ENCODE data around the gene OIP5. TPM values are rescaled to one million over a fixed set of nuclear protein-coding genes. Genes with fewer than 3 reads are reported as not detected.

OIP5 gene
- total and polyA plus RNA-seq, 2 of the 13 experiments (the other 11 are each of a cell fraction or from before 2014, with no cell fraction given): 10.7 to 38.0 TPM

DNA sequence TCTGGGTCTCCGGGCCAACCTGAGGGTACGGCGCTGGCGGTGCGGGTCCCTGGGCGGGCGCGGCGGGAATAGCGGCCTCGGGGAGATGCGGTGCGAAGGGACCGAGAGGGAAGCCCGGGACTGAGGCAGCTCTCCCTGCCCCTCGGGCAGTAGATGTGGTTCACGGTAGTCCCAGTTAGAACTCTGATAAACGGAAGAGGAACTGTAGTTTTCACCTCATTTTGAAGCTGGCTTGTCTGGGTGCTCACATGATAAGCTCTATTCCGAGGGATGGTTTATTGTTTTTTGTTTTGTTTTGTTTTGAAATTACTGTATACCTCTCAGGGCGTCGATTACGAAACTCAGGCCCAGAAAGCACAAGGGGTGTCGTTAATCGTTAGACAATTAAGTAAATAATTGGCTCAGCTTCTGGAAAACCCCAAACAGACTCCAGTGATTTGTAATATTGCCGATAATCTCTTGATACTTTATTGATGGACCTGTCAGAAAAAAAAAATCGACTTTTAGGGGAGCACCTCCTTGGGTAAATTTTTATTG lies 703 bp upstream of the OIP5 start (continued):
- TF ChIP-seq GMEB1 (CRISPR knock-in tag; IDR thresholded peaks at IDR 0.05; ENCODE audit: borderline replicate concordance) (no peak; the same call in 1 of the 2 replicates), SOX5 (CRISPR knock-in tag; IDR thresholded peaks at IDR 0.05; ENCODE audit: borderline replicate concordance) (no peak), ZNF550 (CRISPR knock-in tag; IDR thresholded peaks at IDR 0.05; ENCODE audit: borderline replicate concordance) (0 out of 2 replicates have a peak, but pooled peaks have one; percentile 61), PATZ1 (CRISPR knock-in tag; IDR thresholded peaks at IDR 0.05) (no peak), TEAD3 (CRISPR knock-in tag; optimal IDR thresholded peaks at IDR 0.05; ENCODE audit: borderline replicate concordance) (no peak), ZNF280B (CRISPR knock-in tag; IDR thresholded peaks at IDR 0.05; ENCODE audit: borderline replicate concordance) (no peak), FOXK2 (IDR thresholded peaks at IDR 0.05) (no peak), ZBTB37 (CRISPR knock-in tag; IDR thresholded peaks at IDR 0.05) (no peak), EHMT2 (IDR thresholded peaks at IDR 0.05; ENCODE audit: borderline replicate concordance, low read depth, low read length) (no peak), FOXJ3 (CRISPR knock-in tag; IDR thresholded peaks at IDR 0.05; ENCODE audit: borderline replicate concordance) (no peak), DR1 (CRISPR knock-in tag; IDR thresholded peaks at IDR 0.05) (no peak), HOXA5 (CRISPR knock-in tag; IDR thresholded peaks at IDR 0.05) (0 out of 2 replicates have a peak, but pooled peaks have one; percentile 23), ZNF850 (CRISPR knock-in tag; conservative IDR thresholded peaks at IDR 0.05) (no peak)
- TF ChIP-seq, protein P1, sequence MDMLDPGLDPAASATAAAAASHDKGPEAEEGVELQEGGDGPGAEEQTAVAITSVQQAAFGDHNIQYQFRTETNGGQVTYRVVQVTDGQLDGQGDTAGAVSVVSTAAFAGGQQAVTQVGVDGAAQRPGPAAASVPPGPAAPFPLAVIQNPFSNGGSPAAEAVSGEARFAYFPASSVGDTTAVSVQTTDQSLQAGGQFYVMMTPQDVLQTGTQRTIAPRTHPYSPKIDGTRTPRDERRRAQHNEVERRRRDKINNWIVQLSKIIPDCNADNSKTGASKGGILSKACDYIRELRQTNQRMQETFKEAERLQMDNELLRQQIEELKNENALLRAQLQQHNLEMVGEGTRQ (IDR thresholded peaks at IDR 0.05; ENCODE audit: low read depth, low read length): no peak
- TF ChIP-seq, protein P1 (CRISPR knock-in tag; IDR thresholded peaks at IDR 0.05; ENCODE audit: borderline replicate concordance): no peak
- TF ChIP-seq, protein P2, sequence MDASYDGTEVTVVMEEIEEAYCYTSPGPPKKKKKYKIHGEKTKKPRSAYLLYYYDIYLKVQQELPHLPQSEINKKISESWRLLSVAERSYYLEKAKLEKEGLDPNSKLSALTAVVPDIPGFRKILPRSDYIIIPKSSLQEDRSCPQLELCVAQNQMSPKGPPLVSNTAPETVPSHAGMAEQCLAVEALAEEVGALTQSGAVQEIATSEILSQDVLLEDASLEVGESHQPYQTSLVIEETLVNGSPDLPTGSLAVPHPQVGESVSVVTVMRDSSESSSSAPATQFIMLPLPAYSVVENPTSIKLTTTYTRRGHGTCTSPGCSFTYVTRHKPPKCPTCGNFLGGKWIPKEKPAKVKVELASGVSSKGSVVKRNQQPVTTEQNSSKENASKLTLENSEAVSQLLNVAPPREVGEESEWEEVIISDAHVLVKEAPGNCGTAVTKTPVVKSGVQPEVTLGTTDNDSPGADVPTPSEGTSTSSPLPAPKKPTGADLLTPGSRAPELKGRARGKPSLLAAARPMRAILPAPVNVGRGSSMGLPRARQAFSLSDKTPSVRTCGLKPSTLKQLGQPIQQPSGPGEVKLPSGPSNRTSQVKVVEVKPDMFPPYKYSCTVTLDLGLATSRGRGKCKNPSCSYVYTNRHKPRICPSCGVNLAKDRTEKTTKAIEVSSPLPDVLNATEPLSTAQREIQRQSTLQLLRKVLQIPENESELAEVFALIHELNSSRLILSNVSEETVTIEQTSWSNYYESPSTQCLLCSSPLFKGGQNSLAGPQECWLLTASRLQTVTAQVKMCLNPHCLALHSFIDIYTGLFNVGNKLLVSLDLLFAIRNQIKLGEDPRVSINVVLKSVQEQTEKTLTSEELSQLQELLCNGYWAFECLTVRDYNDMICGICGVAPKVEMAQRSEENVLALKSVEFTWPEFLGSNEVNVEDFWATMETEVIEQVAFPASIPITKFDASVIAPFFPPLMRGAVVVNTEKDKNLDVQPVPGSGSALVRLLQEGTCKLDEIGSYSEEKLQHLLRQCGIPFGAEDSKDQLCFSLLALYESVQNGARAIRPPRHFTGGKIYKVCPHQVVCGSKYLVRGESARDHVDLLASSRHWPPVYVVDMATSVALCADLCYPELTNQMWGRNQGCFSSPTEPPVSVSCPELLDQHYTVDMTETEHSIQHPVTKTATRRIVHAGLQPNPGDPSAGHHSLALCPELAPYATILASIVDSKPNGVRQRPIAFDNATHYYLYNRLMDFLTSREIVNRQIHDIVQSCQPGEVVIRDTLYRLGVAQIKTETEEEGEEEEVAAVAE (CRISPR knock-in tag; IDR thresholded peaks at IDR 0.05; ENCODE audit: borderline replicate concordance): no peak
